Thoracic aorta (tissue), 2 donors: ENCODE results near the gene LRRC8E. TPM values are rescaled to one million over a fixed set of nuclear protein-coding genes. Genes with fewer than 3 reads are reported as not detected.

Experiments
- ATAC-seq: fragments of 150-250 bp; one replicate; pipeline ENCODE4 v1.8.0; 2017; ENCODE audit warnings: low read depth; ENCODE audit not compliant: insufficient number of reproducible peaks, low FRiP score
- DNase-seq: peaks from one replicate; pipeline ENCODE4 v3.0.0-alpha.2; 2020; ENCODE audit warnings: low spot score
- H3K27ac ChIP-seq, 2 donors: fragments of 200-600 bp; sonication (generic); 1 replicate in 1 of 2; 2 replicates in 1 of 2; pipeline ENCODE4 v1.5.1; 2016; ENCODE audit warnings: mild to moderate bottlenecking in 2 of 2, moderate library complexity in 2 of 2
- H3K27me3 ChIP-seq: fragments of 200-600 bp; sonication (generic); replicated peaks from 2 replicates; pipeline ENCODE4 v1.6.0; 2016; ENCODE audit warnings: mild to moderate bottlenecking; ENCODE audit not compliant: insufficient read depth
- H3K36me3 ChIP-seq: fragments of 200-600 bp; sonication (generic); one replicate; pipeline ENCODE4 v1.5.1; 2016
- H3K4me1 ChIP-seq, 2 donors: fragments of 200-600 bp; sonication (generic); 1 replicate in 1 of 2; 2 replicates in 1 of 2; pipeline versions ENCODE4 v1.5.1 to v1.6.0; 2016; ENCODE audit warnings: low read depth in 2 of 2, mild to moderate bottlenecking in 1 of 2; ENCODE audit not compliant: control insufficient read depth in 1 of 2
- H3K4me3 ChIP-seq: fragments of 200-600 bp; sonication (generic); 2 replicates; pipeline ENCODE4 v1.5.1; 2016; ENCODE audit warnings: mild to moderate bottlenecking
- H3K9me3 ChIP-seq: fragments of 200-600 bp; sonication (generic); 2 replicates; pipeline ENCODE4 v1.5.1; 2016
- CTCF ChIP-seq: fragments of 200-600 bp; sonication (generic); IDR thresholded peaks from one replicate; pipeline ENCODE4 v1.5.1; 2019; ENCODE audit warnings: antibody characterized with exemption
- total RNA-seq, 2 donors: library from RNA; depleted of rRNA; stranded (reverse); fragments of >200 nt; gene quantifications; one replicate each; pipeline versions ENCODE4 v1.1.0 to v1.2.3, GENCODE V29; 2016

Gene LRRC8E
- total RNA-seq, 2 donors from 2014 or later: 0.14 TPM; not detected in 1

- no peak for TF ChIP-seq CTCF
- DNase-seq (no peak), ATAC-seq (no peak)
- Histone ChIP-seq H3K4me1 (peaks cover 1 to 2% of the 10 kb centered on the region in 2 donors), H3K27ac (no peak overlapping the region), H3K9me3 (no peaks in the 10 kb centered on the region), H3K27me3 (no peaks in the 10 kb centered on the region), H3K4me3 (no peak overlapping the region), H3K36me3 (peaks cover 3% of the 10 kb centered on the region)
Measured at GRCh38 chr19:7863157-7863970, 24.9 kb upstream of the LRRC8E start.

GRCh38 chr19:7863971-7864689 lies 24.2 kb upstream of the LRRC8E start:
- no peak for ATAC-seq
- H3K27me3 ChIP-seq: no peaks in the 10 kb centered on the region
- peaks cover 6 to 10% of the 10 kb centered on the region in 2 donors for H3K4me1 ChIP-seq
- no peak for TF ChIP-seq CTCF
- no peak overlapping the region for H3K4me3 ChIP-seq
- no peaks in the 10 kb centered on the region for H3K9me3 ChIP-seq
- no peak overlapping the region for H3K27ac ChIP-seq
- H3K36me3 ChIP-seq: peaks cover 3% of the 10 kb centered on the region
- DNase-seq: no peak

GRCh38 chr19:7864690-7865074 lies 23.6 kb upstream of the LRRC8E start:
- Histone ChIP-seq H3K4me3 (no peak overlapping the region), H3K9me3 (no peaks in the 10 kb centered on the region), H3K36me3 (peaks cover 2% of the 10 kb centered on the region), H3K4me1 (peaks cover 12 to 15% of the 10 kb centered on the region in 2 donors), H3K27ac (no peak overlapping the region), H3K27me3 (no peaks in the 10 kb centered on the region)
- DNase-seq: no peak
- no peak for ATAC-seq
- TF ChIP-seq CTCF: no peak

- no peaks in the 10 kb centered on the region for H3K9me3 ChIP-seq
- no peak overlapping the region for H3K4me3 ChIP-seq
- no peaks in the 10 kb centered on the region for H3K27me3 ChIP-seq
- peaks cover 13 to 19% of the 10 kb centered on the region in 2 donors for H3K4me1 ChIP-seq
- ATAC-seq (no peak), DNase-seq (no peak)
- no peaks in the 10 kb centered on the region for H3K36me3 ChIP-seq
- no peak for TF ChIP-seq CTCF
- no peak overlapping the region for H3K27ac ChIP-seq
Measured at GRCh38 chr19:7865262-7865911, 22.9 kb upstream of the LRRC8E start.
